Stimulated activated CD4-positive, alpha-beta T cell treated with anti-CD3 and anti-CD28 coated beads, Interleukin-1b, Interleukin-23, amount 100 ng/mL, for 48 hours (primary cell): Measurements from ENCODE around the gene SKIC3.

ENCODE experiments used
- DNase-seq: peaks from one replicate; pipeline ENCODE4 v3.0.0-alpha.2; 2020

Gene SKIC3

GRCh38 chr5:95554647-95555548, at the start of gene SKIC3, which contains the start of gene ARSK:
SKIC3 (minus strand) TSS chr5:95554977; CDS start chr5:95547150, 7,827 bp downstream.
ARSK (plus strand) TSS chr5:95555101; CDS start chr5:95555279, 178 bp downstream.
- DNase-seq, result peak; percentile 91

GRCh38 chr5:95600557-95600956, 45.8 kb upstream of the SKIC3 start:
- no peak for DNase-seq

- DNase-seq, result no peak
Measured at GRCh38 chr5:95599252-95599651, 44.5 kb upstream of the SKIC3 start.

- DNase-seq, result no peak
Measured at GRCh38 chr5:95595289-95595931, 40.6 kb upstream of the SKIC3 start.

- DNase-seq, result no peak
Measured at GRCh38 chr5:95591490-95591901, 36.7 kb upstream of the SKIC3 start.

GRCh38 chr5:95590880-95591279, 36.1 kb upstream of the SKIC3 start:
- no peak for DNase-seq

- DNase-seq, result no peak
Measured at GRCh38 chr5:95583992-95584391, 29.2 kb upstream of the SKIC3 start.

GRCh38 chr5:95581576-95581975, 26.8 kb upstream of the SKIC3 start:
- DNase-seq, result no peak

GRCh38 chr5:95572016-95572415, 17.2 kb upstream of the SKIC3 start:
- no peak for DNase-seq

- DNase-seq, result no peak
Measured at GRCh38 chr5:95565280-95565920, 10.6 kb upstream of the SKIC3 start.

GRCh38 chr5:95564450-95564849, 9.7 kb upstream of the SKIC3 start:
- no peak for DNase-seq

- DNase-seq, result no peak
Measured at GRCh38 chr5:95563367-95563766, 8.6 kb upstream of the SKIC3 start.

- DNase-seq, result no peak
Measured at GRCh38 chr5:95562282-95562681, 7.5 kb upstream of the SKIC3 start.

GRCh38 chr5:95557841-95558240, 3.1 kb upstream of the SKIC3 start:
- no peak for DNase-seq

GRCh38 chr5:95555553-95555952, 776 bp upstream of the SKIC3 start:
- DNase-seq, result no peak

- DNase-seq, result no peak
Measured at GRCh38 chr5:95554331-95554646, 488 bp downstream of the SKIC3 start.

GRCh38 chr5:95549030-95549429, 5.7 kb downstream of the SKIC3 start:
- DNase-seq, result no peak

GRCh38 chr5:95543017-95543705, 11.6 kb downstream of the SKIC3 start:
- DNase-seq, result no peak

GRCh38 chr5:95537501-95537900, 17.3 kb downstream of the SKIC3 start:
- no peak for DNase-seq

GRCh38 chr5:95533761-95534160, 21.0 kb downstream of the SKIC3 start:
- no peak for DNase-seq

GRCh38 chr5:95533106-95533505, 21.7 kb downstream of the SKIC3 start:
- DNase-seq, result no peak

GRCh38 chr5:95532415-95532814, 22.4 kb downstream of the SKIC3 start:
- no peak for DNase-seq

GRCh38 chr5:95531491-95531890, 23.3 kb downstream of the SKIC3 start:
- no peak for DNase-seq
